Cardiac muscle cell (in vitro differentiated cells and primary cell): ENCODE data around the gene SH3PXD2A. TPM values are rescaled to one million over a fixed set of nuclear protein-coding genes. Genes with fewer than 3 reads are reported as not detected.
"Not testable (repeated sequence)": the region's sequence is repeated elsewhere in the genome, so short reads cannot be mapped to it uniquely, and the experiment has no call there.

ENCODE experiments used
- DNase-seq, 2 donors: peaks; one replicate each; pipeline versions ENCODE4 v3.0.0 to v3.0.0-alpha.2; 2010 to 2017; ENCODE audit warnings: low read depth in 1 of 2, low spot score in 1 of 2
- H3K27ac ChIP-seq: fragments of 200-600 bp; sonication (generic); 2 replicates; pipeline ENCODE4 v1.5.1; 2016
- H3K27me3 ChIP-seq: fragments of 200-600 bp; sonication (generic); 2 replicates; pipeline ENCODE4 v1.6.0; 2016; ENCODE audit warnings: control low read depth
- H3K36me3 ChIP-seq: fragments of 200-600 bp; sonication (generic); 2 replicates; pipeline ENCODE4 v1.5.1; 2016; ENCODE audit warnings: control low read depth
- H3K4me1 ChIP-seq: fragments of 200-600 bp; sonication (generic); 2 replicates; pipeline ENCODE4 v1.8.1; 2017; ENCODE audit warnings: low read depth, mild to moderate bottlenecking, mixed run types
- H3K4me3 ChIP-seq: fragments of 200-600 bp; sonication (generic); 2 replicates; pipeline ENCODE4 v1.5.1; 2016; ENCODE audit warnings: mild to moderate bottlenecking
- H3K9me3 ChIP-seq: fragments of 200-600 bp; sonication (generic); 2 replicates; pipeline ENCODE4 v1.5.1; 2017; ENCODE audit warnings: low read depth, mild to moderate bottlenecking, control low read depth
- polyA plus RNA-seq: library from polyadenylated mRNA; unstranded; fragments of >200 nt; fragmentation: Nextera tagmentation; extraction: Ambion mirVana; gene quantifications from 2 replicates; pipeline ENCODE4 v1.2.1, GENCODE V29; 2016
- total RNA-seq: library from RNA; depleted of rRNA; stranded (reverse); fragments of >200 nt; gene quantifications from 2 replicates; pipeline ENCODE4 v1.2.3, GENCODE V29; 2016
- TF ChIP-seq, protein P1 (sequence below): IDR thresholded peaks from 2 replicates; pipeline ENCODE4 v1.5.1; 2012; ENCODE audit warnings: low read depth, mild to moderate bottlenecking, low read length

Gene SH3PXD2A
- total and polyA plus RNA-seq, 2 experiments from 2014 or later: 32.2 to 75.9 TPM

DNA sequence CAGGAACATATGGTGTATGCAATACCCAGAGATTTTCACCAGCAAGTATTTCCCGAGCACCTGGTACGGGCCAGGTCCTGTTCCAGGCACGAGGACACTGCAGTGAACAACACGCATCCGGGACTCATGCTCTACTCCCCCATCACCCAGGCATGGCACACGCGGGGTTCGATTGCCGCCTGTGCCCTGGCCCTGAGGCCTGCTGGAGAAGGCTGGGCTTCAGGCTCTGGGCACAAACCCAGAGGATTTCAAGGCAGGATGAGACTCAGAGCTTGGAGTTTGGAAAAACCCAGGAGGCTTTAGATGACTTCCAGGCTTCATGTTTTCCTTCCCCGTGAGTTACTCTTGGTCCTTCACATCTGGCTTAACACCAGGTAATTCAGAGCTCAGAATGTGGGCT is 218.4 kb downstream of the SH3PXD2A start:
- Histone ChIP-seq H3K27ac (no peak overlapping the region), H3K27me3 (no peaks in the 10 kb centered on the region), H3K4me1 (no peaks in the 10 kb centered on the region), H3K4me3 (no peak overlapping the region), H3K36me3 (no peaks in the 10 kb centered on the region), H3K9me3 (no peaks in the 10 kb centered on the region)
- TF ChIP-seq, protein P1, sequence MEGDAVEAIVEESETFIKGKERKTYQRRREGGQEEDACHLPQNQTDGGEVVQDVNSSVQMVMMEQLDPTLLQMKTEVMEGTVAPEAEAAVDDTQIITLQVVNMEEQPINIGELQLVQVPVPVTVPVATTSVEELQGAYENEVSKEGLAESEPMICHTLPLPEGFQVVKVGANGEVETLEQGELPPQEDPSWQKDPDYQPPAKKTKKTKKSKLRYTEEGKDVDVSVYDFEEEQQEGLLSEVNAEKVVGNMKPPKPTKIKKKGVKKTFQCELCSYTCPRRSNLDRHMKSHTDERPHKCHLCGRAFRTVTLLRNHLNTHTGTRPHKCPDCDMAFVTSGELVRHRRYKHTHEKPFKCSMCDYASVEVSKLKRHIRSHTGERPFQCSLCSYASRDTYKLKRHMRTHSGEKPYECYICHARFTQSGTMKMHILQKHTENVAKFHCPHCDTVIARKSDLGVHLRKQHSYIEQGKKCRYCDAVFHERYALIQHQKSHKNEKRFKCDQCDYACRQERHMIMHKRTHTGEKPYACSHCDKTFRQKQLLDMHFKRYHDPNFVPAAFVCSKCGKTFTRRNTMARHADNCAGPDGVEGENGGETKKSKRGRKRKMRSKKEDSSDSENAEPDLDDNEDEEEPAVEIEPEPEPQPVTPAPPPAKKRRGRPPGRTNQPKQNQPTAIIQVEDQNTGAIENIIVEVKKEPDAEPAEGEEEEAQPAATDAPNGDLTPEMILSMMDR: no peak
- DNase-seq: no peak

DNA sequence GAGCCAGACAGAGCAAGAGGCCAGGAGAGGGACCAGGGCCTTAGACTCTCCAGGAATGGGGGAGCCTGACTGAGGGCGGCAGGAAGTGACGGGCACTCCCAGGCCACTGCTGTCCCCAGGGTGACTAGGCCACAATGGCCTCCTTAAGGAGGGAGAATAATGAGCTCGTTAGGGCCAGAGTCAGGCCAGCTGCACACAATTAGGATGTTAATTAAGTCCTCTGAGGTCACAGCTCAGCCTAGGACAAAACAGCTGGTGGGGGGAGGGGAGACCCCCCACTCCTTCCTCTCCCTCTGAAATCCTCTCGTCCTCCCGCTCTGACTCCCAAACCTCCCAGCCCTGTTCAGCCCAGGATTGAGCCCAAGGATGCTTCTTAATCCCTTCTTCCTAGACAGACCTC is 218.9 kb downstream of the SH3PXD2A start:
- DNase-seq: no peak
- Histone ChIP-seq H3K4me3 (no peak overlapping the region), H3K9me3 (no peaks in the 10 kb centered on the region), H3K27ac (no peak overlapping the region), H3K36me3 (no peaks in the 10 kb centered on the region), H3K4me1 (no peaks in the 10 kb centered on the region), H3K27me3 (no peaks in the 10 kb centered on the region)
- TF ChIP-seq, protein P1: no peak

DNA sequence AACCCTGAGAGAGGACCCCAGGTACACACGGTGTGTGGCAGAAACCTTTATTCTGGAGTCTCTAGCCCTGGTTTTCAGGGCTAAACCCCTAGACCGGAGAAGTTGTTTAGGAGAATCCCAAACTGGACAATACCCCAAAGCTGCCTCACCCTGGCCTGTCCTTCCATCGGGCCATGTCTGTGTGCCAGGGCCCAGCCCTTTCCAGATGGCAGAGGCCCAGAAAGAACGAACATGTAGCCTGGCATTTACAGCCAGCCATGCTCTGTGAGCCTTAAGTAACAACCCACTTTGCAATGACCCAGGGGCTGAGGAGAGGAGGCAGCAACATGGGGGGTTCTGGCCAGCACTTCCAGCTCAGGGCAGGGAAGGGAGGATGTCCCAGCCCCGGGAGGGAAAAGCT is 219.8 kb downstream of the SH3PXD2A start:
- Histone ChIP-seq H3K27me3 (no peaks in the 10 kb centered on the region), H3K4me1 (no peaks in the 10 kb centered on the region), H3K4me3 (no peak overlapping the region), H3K9me3 (no peaks in the 10 kb centered on the region), H3K36me3 (no peaks in the 10 kb centered on the region), H3K27ac (no peak overlapping the region)
- TF ChIP-seq, protein P1: no peak
- DNase-seq: no peak

DNA sequence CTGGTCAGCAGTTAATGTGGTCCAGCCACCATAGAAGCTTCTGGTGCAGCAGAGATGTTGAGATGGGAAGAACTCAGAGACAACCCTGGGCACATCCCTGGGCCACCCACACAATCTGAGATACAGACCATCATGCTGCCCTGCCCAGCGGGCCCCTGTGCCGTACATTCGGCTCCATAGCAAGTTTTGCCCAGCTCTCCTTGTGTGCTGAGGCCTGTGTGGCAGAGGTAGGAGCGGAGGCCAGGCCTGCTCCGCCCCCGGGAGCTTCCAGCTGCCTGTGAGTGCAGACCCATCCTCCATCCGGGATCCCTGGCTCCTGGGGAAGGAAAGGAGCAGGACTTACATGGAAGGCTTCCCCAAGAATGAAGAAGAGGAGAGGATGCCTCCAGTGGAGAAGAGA is 221.5 kb downstream of the SH3PXD2A start:
- Histone ChIP-seq H3K27me3 (no peaks in the 10 kb centered on the region), H3K36me3 (no peaks in the 10 kb centered on the region), H3K4me3 (no peak overlapping the region), H3K9me3 (no peaks in the 10 kb centered on the region), H3K27ac (no peak overlapping the region), H3K4me1 (no peaks in the 10 kb centered on the region)
- DNase-seq: no peak
- TF ChIP-seq, protein P1: no peak

DNA sequence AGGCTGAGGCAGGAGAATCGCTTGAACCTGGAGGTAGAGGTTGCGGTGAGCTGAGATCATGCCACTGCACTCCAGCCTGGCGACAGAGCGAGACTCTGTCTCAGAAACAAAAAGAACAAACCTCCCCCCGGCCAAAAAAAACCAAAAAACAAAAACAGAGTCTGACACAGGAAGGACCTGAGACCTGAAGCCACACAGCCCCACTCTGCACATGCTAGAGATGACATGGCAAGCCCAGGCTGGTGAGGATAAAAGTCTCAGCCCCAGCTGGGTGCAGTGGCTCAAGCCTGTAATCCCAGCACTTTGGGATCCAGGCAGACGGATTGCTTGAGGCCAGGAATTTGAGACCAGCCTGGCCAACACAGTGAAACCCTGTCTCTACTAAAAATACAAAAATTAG is 222.5 kb downstream of the SH3PXD2A start:
- H3K36me3 ChIP-seq, H3K27me3 ChIP-seq, DNase-seq, H3K9me3 ChIP-seq, H3K4me1 ChIP-seq, H3K4me3 ChIP-seq, H3K27ac ChIP-seq: not testable (repeated sequence)

DNA sequence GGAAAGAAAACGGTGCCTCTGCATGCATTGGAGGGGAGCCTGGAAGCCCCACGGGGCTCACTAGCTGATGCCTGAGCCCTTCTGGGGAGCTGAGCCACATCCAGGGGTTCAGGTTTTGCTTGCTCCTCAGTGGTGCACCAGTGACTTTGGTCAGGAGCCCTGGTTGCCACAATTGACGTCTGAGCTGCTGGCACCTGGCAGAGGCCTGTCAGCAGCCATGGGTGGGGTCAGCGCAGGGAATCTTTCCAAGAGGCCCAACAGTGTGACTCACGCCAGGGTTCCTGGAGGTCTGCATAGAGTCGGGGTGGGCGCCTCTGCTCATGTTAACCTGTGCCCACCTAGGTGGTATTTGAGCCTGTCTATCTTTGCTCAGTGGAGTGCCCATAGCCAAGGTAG is 223.1 kb downstream of the SH3PXD2A start:
- H3K4me3 ChIP-seq: no peak overlapping the region
- no peaks in the 10 kb centered on the region for H3K36me3 ChIP-seq
- no peak overlapping the region for H3K27ac ChIP-seq
- TF ChIP-seq, protein P1: no peak
- H3K27me3 ChIP-seq: no peaks in the 10 kb centered on the region
- H3K4me1 ChIP-seq: no peaks in the 10 kb centered on the region
- no peak for DNase-seq
- H3K9me3 ChIP-seq: no peaks in the 10 kb centered on the region
